Ascending aorta (tissue), 2 donors: Measurements from ENCODE around the gene DPM2. TPM values are rescaled to one million over a fixed set of nuclear protein-coding genes. Genes with fewer than 3 reads are reported as not detected.

ENCODE experiments used
- DNase-seq, 2 donors: peaks; one replicate each; pipeline ENCODE4 v3.0.0-alpha.2; 2019; ENCODE audit warnings: low spot score in 2 of 2
- H3K27ac ChIP-seq, 2 donors: fragments of 200-600 bp; sonication (generic); one replicate each; pipeline ENCODE4 v1.5.1; 2016 to 2017; ENCODE audit warnings: mild to moderate bottlenecking in 1 of 2
- H3K27me3 ChIP-seq: fragments of 200-600 bp; sonication (generic); one replicate; pipeline ENCODE4 v1.5.1; 2017
- H3K36me3 ChIP-seq, 2 donors: fragments of 200-600 bp; sonication (generic); one replicate each; pipeline ENCODE4 v1.5.1; 2016
- H3K4me1 ChIP-seq, 2 donors: fragments of 200-600 bp; sonication (generic); one replicate each; pipeline ENCODE4 v1.5.1; 2016 to 2017; ENCODE audit warnings: mild to moderate bottlenecking in 1 of 2
- H3K4me3 ChIP-seq, 2 donors: fragments of 200-600 bp; sonication (generic); one replicate each; pipeline ENCODE4 v1.5.1; 2016 to 2017; ENCODE audit warnings: mild to moderate bottlenecking in 1 of 2
- H3K9me3 ChIP-seq, 2 donors: fragments of 200-600 bp; sonication (generic); one replicate each; pipeline ENCODE4 v1.5.1; 2016
- CTCF ChIP-seq, 3 experiments: fragments of 200-600 bp in 2 of 3; fragments of 450-650 bp in 1 of 3; sonication (generic) in 2 of 3; IDR thresholded peaks; one replicate each; pipeline ENCODE4 v1.5.1; 2016 to 2019; ENCODE audit warnings: antibody characterized with exemption in 3 of 3, mild to moderate bottlenecking in 1 of 3, moderate library complexity in 1 of 3
- intact Hi-C: fragments of 100-400 bp; cut with DNase I; formaldehyde crosslinking; loops from one replicate; pipeline ENCODE4 v1.15.1; 2023
- total RNA-seq: library from RNA; depleted of rRNA; stranded (reverse); fragments of >200 nt; gene quantifications from one replicate; pipeline ENCODE4 v1.1.0, GENCODE V29; 2016

DPM2 gene
- total RNA-seq, 1 donor from 2014 or later = 18.2 TPM

GRCh38 chr9:127981559-127982121, 44.0 kb upstream of the DPM2 start:
- intact Hi-C loops = loop anchor here (1.0 to 2.0 kb wide), 3 partner anchors 39 to 86 kb away; partner anchors contain the start of gene NAIF1
- peak overlapping the region; percentile 89 to 90 for H3K27ac ChIP-seq
- DNase-seq = no peak
- H3K27me3 ChIP-seq = no peaks in the 10 kb centered on the region
- H3K4me3 ChIP-seq = peak overlapping the region; percentile 71 to 87
- no peaks in the 10 kb centered on the region for H3K36me3 ChIP-seq
- TF ChIP-seq CTCF (IDR thresholded peaks at IDR 0.05) = no peak
- H3K9me3 ChIP-seq = no peaks in the 10 kb centered on the region
- H3K4me1 ChIP-seq = peaks cover 20 to 30% of the 10 kb centered on the region in 2 donors

GRCh38 chr9:127980706-127981558, 43.3 kb upstream of the DPM2 start, which contains the start of gene EEIG1:
EEIG1 (minus strand) TSS chr9:127980989; CDS start chr9:127980137, 852 bp downstream.
- intact Hi-C loops = loop anchor here (1.0 to 2.0 kb wide), 3 partner anchors 38 to 86 kb away; partner anchors contain the start of gene NAIF1
- no peaks in the 10 kb centered on the region for H3K36me3 ChIP-seq
- no peaks in the 10 kb centered on the region for H3K9me3 ChIP-seq
- DNase-seq = peak; percentile 78 to 97
- peak within 1 kb of the TSS; percentile 89 to 90 for H3K27ac ChIP-seq
- no peak for TF ChIP-seq CTCF (IDR thresholded peaks at IDR 0.05)
- no peaks in the 10 kb centered on the region for H3K27me3 ChIP-seq
- H3K4me3 ChIP-seq = peak within 1 kb of the TSS; percentile 71 to 87
- H3K4me1 ChIP-seq = peaks cover 20 to 37% of the 10 kb centered on the region in 2 donors

DNA sequence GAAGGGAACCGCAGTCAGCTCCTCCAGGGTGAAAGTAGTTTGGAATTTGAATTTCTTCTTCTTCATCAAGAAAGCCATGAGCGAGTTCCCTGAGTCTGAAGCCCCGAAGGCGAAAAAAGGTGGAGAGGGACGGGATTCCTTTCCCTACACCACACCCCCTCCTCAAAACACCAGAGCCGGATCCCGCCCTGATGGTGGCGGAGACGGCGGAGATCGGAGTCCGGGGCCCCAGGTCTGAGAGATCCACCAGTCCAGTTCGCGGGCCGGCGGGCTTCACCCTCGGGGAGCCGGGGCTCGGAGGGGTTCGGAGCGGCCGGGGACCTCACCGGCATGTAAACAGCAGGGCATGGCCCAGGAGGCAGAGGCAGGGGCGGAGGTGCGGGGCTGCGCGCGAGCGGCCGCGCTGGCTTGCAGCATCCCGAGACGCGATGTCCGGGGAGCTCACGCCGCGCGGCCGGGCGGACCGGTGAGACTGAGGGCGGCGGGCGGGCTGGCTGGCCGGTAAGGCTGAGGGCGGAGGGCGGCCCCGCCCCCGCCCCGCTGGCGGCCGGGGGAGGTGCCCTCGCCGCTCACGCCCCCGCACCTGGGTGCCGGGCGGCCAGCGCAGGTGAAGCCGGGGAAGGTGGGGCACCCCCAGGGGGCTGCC, 42.5 kb upstream of the DPM2 start:
- H3K4me3 ChIP-seq = peak overlapping the region; percentile 71 to 87
- H3K9me3 ChIP-seq = no peaks in the 10 kb centered on the region
- H3K27ac ChIP-seq = peak overlapping the region; percentile 66 to 79
- H3K36me3 ChIP-seq = no peaks in the 10 kb centered on the region
- peaks cover 27 to 44% of the 10 kb centered on the region in 2 donors for H3K4me1 ChIP-seq
- TF ChIP-seq CTCF (IDR thresholded peaks at IDR 0.05) = no peak
- DNase-seq = no peak
- intact Hi-C loops = loop anchor here (2.0 kb wide), 2 partner anchors 37 to 55 kb away; no protein-coding TSS in a partner anchor
- no peaks in the 10 kb centered on the region for H3K27me3 ChIP-seq

DNA sequence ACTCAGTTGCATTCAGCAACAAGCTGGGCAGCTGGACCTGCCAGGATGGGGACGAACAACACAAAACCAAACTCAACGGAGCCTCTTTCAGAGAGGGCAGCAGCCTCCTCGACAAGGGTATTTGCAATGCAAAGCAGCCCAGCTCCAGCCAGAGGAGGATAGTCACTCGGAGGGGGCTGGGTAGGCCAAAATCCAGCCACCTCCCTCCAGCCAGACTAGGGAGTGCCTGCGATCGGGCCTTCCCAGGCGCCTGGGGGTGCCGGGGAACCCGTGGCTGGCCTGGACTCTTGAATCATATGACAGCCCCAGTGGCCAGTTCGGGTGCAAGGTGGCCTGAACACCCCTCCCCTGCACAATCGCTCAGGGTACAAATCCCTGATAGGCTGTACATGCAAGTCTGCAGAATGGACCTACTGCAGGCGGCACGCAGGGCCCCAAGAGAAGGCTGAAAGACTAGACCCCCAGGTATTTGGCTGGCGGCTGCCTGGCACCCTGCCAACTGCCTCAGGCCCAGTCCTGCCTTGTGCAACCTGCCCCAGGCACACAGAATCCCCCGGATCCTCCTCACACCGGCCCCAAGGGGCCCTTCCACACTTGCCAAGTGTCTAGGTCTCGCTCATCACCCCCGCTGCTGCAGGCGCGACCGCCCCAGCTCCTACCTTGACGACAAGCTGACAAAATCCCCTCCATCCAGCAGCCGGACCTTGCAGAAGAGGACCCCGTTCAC, 41.8 kb upstream of the DPM2 start:
- Histone ChIP-seq H3K36me3 (no peaks in the 10 kb centered on the region), H3K27ac (peak overlapping the region; percentile 66 to 79), H3K4me1 (peaks cover 34 to 50% of the 10 kb centered on the region in 2 donors), H3K4me3 (peak overlapping the region; percentile 71 to 87), H3K27me3 (no peaks in the 10 kb centered on the region), H3K9me3 (no peaks in the 10 kb centered on the region)
- DNase-seq = no peak
- no peak for TF ChIP-seq CTCF (IDR thresholded peaks at IDR 0.05)
- intact Hi-C loops = loop anchor here (1.0 to 5.0 kb wide), 4 partner anchors 14 to 148 kb away; partner anchors contain the start of gene PTGES2

DNA sequence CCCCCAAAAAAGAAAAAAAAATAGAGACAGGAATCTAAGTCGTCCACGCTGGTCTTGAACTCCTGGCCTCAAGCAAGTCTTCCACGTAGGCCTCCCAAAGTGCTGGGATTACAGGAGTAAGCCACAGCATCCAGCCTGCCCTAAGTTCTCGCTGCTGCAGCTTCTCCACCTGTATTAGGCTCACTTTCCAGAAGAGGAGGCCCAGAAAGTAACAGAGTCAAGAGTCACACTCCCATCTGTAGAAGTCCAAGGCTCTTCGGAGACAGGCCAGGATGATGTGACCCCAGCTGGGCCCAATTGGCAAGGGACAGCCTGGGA, 41.3 kb upstream of the DPM2 start:
- H3K4me3 ChIP-seq = peak overlapping the region; percentile 71 to 87
- intact Hi-C loops = loop anchor here (1.0 to 5.0 kb wide), 2 partner anchors 14 to 148 kb away; partner anchors contain the start of gene PTGES2
- H3K27ac ChIP-seq = peak overlapping the region; percentile 66 to 79
- H3K27me3 ChIP-seq = no peaks in the 10 kb centered on the region
- H3K4me1 ChIP-seq = peaks cover 38 to 55% of the 10 kb centered on the region in 2 donors
- no peak for TF ChIP-seq CTCF (IDR thresholded peaks at IDR 0.05)
- no peaks in the 10 kb centered on the region for H3K9me3 ChIP-seq
- no peaks in the 10 kb centered on the region for H3K36me3 ChIP-seq
- no peak for DNase-seq
